ENCODE measurements around the gene AGTPBP1. TPM values are rescaled to one million over a fixed set of nuclear protein-coding genes. Genes with fewer than 3 reads are reported as not detected.

The AGTPBP1 gene
- polyA plus RNA-seq, 1 of the 3 experiments (the other 2 are of a cell fraction), result 3.8 TPM

- TF ChIP-seq CTCF (IDR thresholded peaks at IDR 0.05), result no peak
- TF ChIP-seq EP300 (IDR thresholded peaks at IDR 0.05; ENCODE audit: borderline replicate concordance in 1 of 2, low read depth in 1 of 2, low read length in 1 of 2), result no peak
- no peak for TF ChIP-seq RFX5 (IDR thresholded peaks at IDR 0.05; ENCODE audit: low read length)
- TF ChIP-seq MAX (IDR thresholded peaks at IDR 0.05; ENCODE audit: low read depth), result no peak
- TF ChIP-seq ELF1 (IDR thresholded peaks at IDR 0.05), result no peak
- no peak for TF ChIP-seq RXRA (IDR thresholded peaks at IDR 0.05; ENCODE audit: borderline replicate concordance, low read depth)
Measured at GRCh38 chr9:85631809-85632208, 109.9 kb downstream of the AGTPBP1 start (continued).

GRCh38 chr9:85630676-85631075, 111.1 kb downstream of the AGTPBP1 start:
- CTCF ChIA-PET, result no interaction called here
- 80% methylated on average over 1 of the region's 1 CpG for WGBS (ENCODE audit: low lambda C conversion rate)
- POLR2A ChIA-PET, result no interaction called here

GRCh38 chr9:85617141-85617670, 124.5 kb downstream of the AGTPBP1 start:
- CTCF ChIA-PET, result no interaction called here

More at GRCh38 chr9:85630676-85631075, 111.1 kb downstream of the AGTPBP1 start:
- Histone ChIP-seq H3K79me2 (ENCODE audit: insufficient read depth) (no peaks in the 10 kb centered on the region), H3K4me3 (ENCODE audit: low read depth in 2 of 2, low read length in 1 of 2) (no peak overlapping the region), H2AFZ (ENCODE audit: low read depth) (no peak overlapping the region), H4K20me1 (ENCODE audit: insufficient read depth) (no peaks in the 10 kb centered on the region), H3K9me2 (no peaks in the 10 kb centered on the region), H3F3A (replicated peaks; ENCODE audit: insufficient read depth) (no peaks in the 10 kb centered on the region), H3K9ac (no peak overlapping the region), H3K4me2 (no peak overlapping the region), H3K27me3 (ENCODE audit: insufficient read depth) (no peaks in the 10 kb centered on the region), H3K4me1 (ENCODE audit: control insufficient read depth in 1 of 2, insufficient read depth in 2 of 2, low read depth in 1 of 2, low read length in 1 of 2) (no peaks in the 10 kb centered on the region), H3K36me3 (replicated peaks in 1 of 2; ENCODE audit: control insufficient read depth in 1 of 2, insufficient read depth in 2 of 2, low read length in 1 of 2) (peaks cover 3 to 9% of the 10 kb centered on the region in 2 experiments), H3K9me3 (no peaks in the 10 kb centered on the region), H3K27ac (ENCODE audit: low read depth in 2 of 2, low read length in 1 of 2) (no peak overlapping the region)
- TF ChIP-seq TEAD4 (IDR thresholded peaks at IDR 0.05; ENCODE audit: borderline replicate concordance, insufficient read depth) (no peak), NRF1 (IDR thresholded peaks at IDR 0.05; ENCODE audit: low read depth, low read length) (no peak), TCF12 (IDR thresholded peaks at IDR 0.05) (no peak), RFX5 (IDR thresholded peaks at IDR 0.05; ENCODE audit: low read length) (no peak), NFIC (IDR thresholded peaks at IDR 0.05; ENCODE audit: borderline replicate concordance) (no peak), CHD2 (IDR thresholded peaks at IDR 0.05; ENCODE audit: low read length, partially characterized antibody) (no peak)
- DNase-seq, result no peak

More at GRCh38 chr9:85617141-85617670, 124.5 kb downstream of the AGTPBP1 start:
- no peak overlapping the region for H3K4me3 ChIP-seq (ENCODE audit: low read depth in 2 of 2, low read length in 1 of 2)
- no peaks in the 10 kb centered on the region for H4K20me1 ChIP-seq (ENCODE audit: insufficient read depth)
- no peak overlapping the region for H3K27ac ChIP-seq (ENCODE audit: low read depth in 2 of 2, low read length in 1 of 2)
- H3K27me3 ChIP-seq (ENCODE audit: insufficient read depth), result no peaks in the 10 kb centered on the region
- no peaks in the 10 kb centered on the region for H3K9me3 ChIP-seq
- no peak for DNase-seq
- H3K79me2 ChIP-seq (ENCODE audit: insufficient read depth), result no peaks in the 10 kb centered on the region
- H3K4me2 ChIP-seq, result no peak overlapping the region
- no peaks in the 10 kb centered on the region; a peak in 1 of 4 replicates for H3K4me1 ChIP-seq (ENCODE audit: control insufficient read depth in 1 of 2, insufficient read depth in 2 of 2, low read depth in 1 of 2, low read length in 1 of 2)
- POLR2A ChIA-PET, result no interaction called here
- no peak overlapping the region for H3K9ac ChIP-seq
- no peaks in the 10 kb centered on the region for H3F3A ChIP-seq (replicated peaks; ENCODE audit: insufficient read depth)
- TF ChIP-seq TEAD4 (IDR thresholded peaks at IDR 0.05; ENCODE audit: borderline replicate concordance, insufficient read depth) (no peak), GATA2 (CRISPR knock-in tag; IDR thresholded peaks at IDR 0.05) (no peak), EZH2phosphoT487 (IDR thresholded peaks at IDR 0.05; ENCODE audit: borderline replicate concordance, low read depth) (no peak), FOXJ3 (CRISPR knock-in tag; IDR thresholded peaks at IDR 0.05) (no peak), TAF1 (IDR thresholded peaks at IDR 0.05; ENCODE audit: borderline replicate concordance, low read depth, low read length) (no peak), RFX5 (IDR thresholded peaks at IDR 0.05; ENCODE audit: low read length) (no peak), TCF12 (IDR thresholded peaks at IDR 0.05) (no peak), PBX3 (IDR thresholded peaks at IDR 0.05) (no peak), NFIC (IDR thresholded peaks at IDR 0.05; ENCODE audit: borderline replicate concordance) (no peak), FOXM1 (IDR thresholded peaks at IDR 0.05; ENCODE audit: low read depth) (no peak), JUND (IDR thresholded peaks at IDR 0.05) (no peak), POLR2AphosphoS5 (IDR thresholded peaks at IDR 0.05; ENCODE audit: low read depth, low read length) (no peak), RXRA (IDR thresholded peaks at IDR 0.05; ENCODE audit: borderline replicate concordance, low read depth) (no peak), MXI1 (IDR thresholded peaks at IDR 0.05; ENCODE audit: low read depth, low read length) (no peak), MAX (IDR thresholded peaks at IDR 0.05; ENCODE audit: low read depth) (no peak), RAD21 (IDR thresholded peaks at IDR 0.05; ENCODE audit: low read length) (no peak), FOSL2 (IDR thresholded peaks at IDR 0.05; ENCODE audit: borderline replicate concordance, low read depth) (no peak), USF1 (IDR thresholded peaks at IDR 0.05; ENCODE audit: borderline replicate concordance, low read depth) (no peak), MEF2A (IDR thresholded peaks at IDR 0.05; ENCODE audit: borderline replicate concordance, low read depth) (no peak)
- no peaks in the 10 kb centered on the region for H3K9me2 ChIP-seq
- peaks cover 2 to 8% of the 10 kb centered on the region in 2 experiments for H3K36me3 ChIP-seq (replicated peaks in 1 of 2; ENCODE audit: control insufficient read depth in 1 of 2, insufficient read depth in 2 of 2, low read length in 1 of 2)
- WGBS (ENCODE audit: low lambda C conversion rate), result 97% methylated on average over 1 of the region's 1 CpG
- no peak overlapping the region for H2AFZ ChIP-seq (ENCODE audit: low read depth)

Measured in SK-N-SH (cell line).